ENCODE results near the gene PARVA.

- TF ChIP-seq POLR2A (IDR thresholded peaks at IDR 0.05) (no peak), CTCF (IDR thresholded peaks at IDR 0.05) (no peak)
These were observed 56.4 kb downstream of the PARVA start for GRCh38 chr11:12433571-12434324.
